Neutrophil (primary cell): ENCODE results near the gene PSRC1.

Experiments used
- H3K27ac ChIP-seq: fragments of 200-600 bp; sonication (generic); 2 replicates; pipeline ENCODE4 v1.5.1; 2016; ENCODE audit warnings: mild to moderate bottlenecking, moderate library complexity
- H3K27me3 ChIP-seq: fragments of 200-600 bp; sonication (generic); 2 replicates; pipeline ENCODE4 v1.6.0; 2016; ENCODE audit warnings: mild to moderate bottlenecking
- H3K36me3 ChIP-seq: fragments of 200-600 bp; sonication (generic); 2 replicates; pipeline ENCODE4 v1.5.1; 2017
- H3K4me1 ChIP-seq, 2 experiments: fragments of 200-600 bp in 1 of 2; sonication (generic) in 1 of 2; 1 replicate in 1 of 2; 2 replicates in 1 of 2; pipeline versions ENCODE4 v1.5.1 to v1.6.1; 2013 to 2016; ENCODE audit warnings: low read depth in 1 of 2, low read length in 1 of 2, mild to moderate bottlenecking in 1 of 2, moderate library complexity in 1 of 2; ENCODE audit not compliant: control insufficient read depth in 1 of 2, insufficient read depth in 1 of 2
- H3K4me3 ChIP-seq, 2 experiments: fragments of 200-600 bp in 1 of 2; sonication (generic) in 1 of 2; 1 replicate in 1 of 2; 2 replicates in 1 of 2; pipeline ENCODE4 v1.5.1; 2013 to 2016; ENCODE audit warnings: low read depth in 1 of 2, low read length in 1 of 2, mild to moderate bottlenecking in 1 of 2, moderate library complexity in 1 of 2
- H3K9me3 ChIP-seq: fragments of 200-600 bp; sonication (generic); 2 replicates; pipeline ENCODE4 v1.5.1; 2016
- TF ChIP-seq, protein P1 (sequence below): fragments of 200-600 bp; sonication (generic); IDR thresholded peaks from 2 replicates; pipeline ENCODE4 v1.5.1; 2016; ENCODE audit warnings: antibody characterized with exemption

The PSRC1 gene

DNA sequence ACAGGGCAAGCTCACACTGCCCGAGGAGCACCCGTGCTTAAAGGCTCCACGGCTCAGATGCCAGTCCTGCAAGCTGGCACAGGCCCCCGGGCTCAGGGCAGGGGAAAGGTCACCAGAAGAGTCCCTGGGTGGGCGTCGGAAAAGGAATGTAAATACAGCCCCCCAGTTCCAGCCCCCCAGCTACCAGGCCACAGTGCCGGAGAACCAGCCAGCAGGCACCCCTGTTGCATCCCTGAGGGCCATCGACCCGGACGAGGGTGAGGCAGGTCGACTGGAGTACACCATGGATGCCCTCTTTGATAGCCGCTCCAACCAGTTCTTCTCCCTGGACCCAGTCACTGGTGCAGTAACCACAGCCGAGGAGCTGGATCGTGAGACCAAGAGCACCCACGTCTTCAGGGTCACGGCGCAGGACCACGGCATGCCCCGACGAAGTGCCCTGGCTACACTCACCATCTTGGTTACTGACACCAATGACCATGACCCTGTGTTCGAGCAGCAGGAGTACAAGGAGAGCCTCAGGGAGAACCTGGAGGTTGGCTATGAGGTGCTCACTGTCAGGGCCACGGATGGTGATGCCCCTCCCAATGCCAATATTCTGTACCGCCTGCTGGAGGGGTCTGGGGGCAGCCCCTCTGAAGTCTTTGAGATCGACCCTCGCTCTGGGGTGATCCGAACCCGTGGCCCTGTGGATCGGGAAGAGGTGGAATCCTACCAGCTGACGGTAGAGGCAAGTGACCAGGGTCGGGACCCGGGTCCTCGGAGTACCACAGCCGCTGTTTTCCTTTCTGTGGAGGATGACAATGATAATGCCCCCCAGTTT lies 32.3 kb downstream of the PSRC1 start:
- H3K4me3 ChIP-seq: no peak overlapping the region

DNA sequence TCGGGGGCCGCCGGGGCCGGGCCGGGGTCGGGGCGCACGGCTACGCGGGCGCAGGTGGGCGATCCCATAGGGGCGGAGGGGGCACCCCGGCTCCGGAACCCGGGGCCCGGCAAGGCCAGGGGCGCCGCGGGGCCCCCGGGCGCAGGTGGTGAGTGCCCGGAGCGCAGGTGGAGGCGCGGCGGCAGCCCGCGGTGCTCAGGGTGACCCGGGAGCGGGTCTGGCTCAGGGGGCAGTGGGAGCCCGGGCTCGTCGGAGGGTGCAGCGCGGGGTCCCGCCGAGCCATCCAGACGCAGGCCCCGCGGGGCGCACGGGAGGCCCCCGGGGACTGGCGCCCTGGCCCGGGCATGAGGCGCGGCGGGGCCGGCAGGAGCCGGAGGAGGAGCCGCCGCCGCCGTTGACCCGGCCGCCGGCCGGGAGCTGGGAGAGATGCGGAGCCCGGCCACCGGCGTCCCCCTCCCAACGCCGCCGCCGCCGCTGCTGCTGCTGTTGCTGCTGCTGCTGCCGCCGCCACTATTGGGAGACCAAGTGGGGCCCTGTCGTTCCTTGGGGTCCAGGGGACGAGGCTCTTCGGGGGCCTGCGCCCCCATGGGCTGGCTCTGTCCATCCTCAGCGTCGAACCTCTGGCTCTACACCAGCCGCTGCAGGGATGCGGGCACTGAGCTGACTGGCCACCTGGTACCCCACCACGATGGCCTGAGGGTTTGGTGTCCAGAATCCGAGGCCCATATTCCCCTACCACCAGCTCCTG lies 33.1 kb downstream of the PSRC1 start:
- Histone ChIP-seq H3K4me3 (no peak overlapping the region), H3K27ac (no peak overlapping the region), H3K9me3 (no peaks in the 10 kb centered on the region), H3K4me1 (peaks cover 5 to 12% of the 10 kb centered on the region in 2 experiments), H3K36me3 (no peaks in the 10 kb centered on the region), H3K27me3 (peaks cover 93% of the 10 kb centered on the region)
- TF ChIP-seq, protein P1, sequence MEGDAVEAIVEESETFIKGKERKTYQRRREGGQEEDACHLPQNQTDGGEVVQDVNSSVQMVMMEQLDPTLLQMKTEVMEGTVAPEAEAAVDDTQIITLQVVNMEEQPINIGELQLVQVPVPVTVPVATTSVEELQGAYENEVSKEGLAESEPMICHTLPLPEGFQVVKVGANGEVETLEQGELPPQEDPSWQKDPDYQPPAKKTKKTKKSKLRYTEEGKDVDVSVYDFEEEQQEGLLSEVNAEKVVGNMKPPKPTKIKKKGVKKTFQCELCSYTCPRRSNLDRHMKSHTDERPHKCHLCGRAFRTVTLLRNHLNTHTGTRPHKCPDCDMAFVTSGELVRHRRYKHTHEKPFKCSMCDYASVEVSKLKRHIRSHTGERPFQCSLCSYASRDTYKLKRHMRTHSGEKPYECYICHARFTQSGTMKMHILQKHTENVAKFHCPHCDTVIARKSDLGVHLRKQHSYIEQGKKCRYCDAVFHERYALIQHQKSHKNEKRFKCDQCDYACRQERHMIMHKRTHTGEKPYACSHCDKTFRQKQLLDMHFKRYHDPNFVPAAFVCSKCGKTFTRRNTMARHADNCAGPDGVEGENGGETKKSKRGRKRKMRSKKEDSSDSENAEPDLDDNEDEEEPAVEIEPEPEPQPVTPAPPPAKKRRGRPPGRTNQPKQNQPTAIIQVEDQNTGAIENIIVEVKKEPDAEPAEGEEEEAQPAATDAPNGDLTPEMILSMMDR: no peak

More for the DNA sequence above, 32.3 kb downstream of the PSRC1 start:
- Histone ChIP-seq H3K9me3 (no peaks in the 10 kb centered on the region), H3K27me3 (peaks cover 100% of the 10 kb centered on the region), H3K36me3 (no peaks in the 10 kb centered on the region), H3K27ac (no peak overlapping the region), H3K4me1 (peaks cover 5 to 12% of the 10 kb centered on the region in 2 experiments)
- TF ChIP-seq, protein P1: no peak

DNA sequence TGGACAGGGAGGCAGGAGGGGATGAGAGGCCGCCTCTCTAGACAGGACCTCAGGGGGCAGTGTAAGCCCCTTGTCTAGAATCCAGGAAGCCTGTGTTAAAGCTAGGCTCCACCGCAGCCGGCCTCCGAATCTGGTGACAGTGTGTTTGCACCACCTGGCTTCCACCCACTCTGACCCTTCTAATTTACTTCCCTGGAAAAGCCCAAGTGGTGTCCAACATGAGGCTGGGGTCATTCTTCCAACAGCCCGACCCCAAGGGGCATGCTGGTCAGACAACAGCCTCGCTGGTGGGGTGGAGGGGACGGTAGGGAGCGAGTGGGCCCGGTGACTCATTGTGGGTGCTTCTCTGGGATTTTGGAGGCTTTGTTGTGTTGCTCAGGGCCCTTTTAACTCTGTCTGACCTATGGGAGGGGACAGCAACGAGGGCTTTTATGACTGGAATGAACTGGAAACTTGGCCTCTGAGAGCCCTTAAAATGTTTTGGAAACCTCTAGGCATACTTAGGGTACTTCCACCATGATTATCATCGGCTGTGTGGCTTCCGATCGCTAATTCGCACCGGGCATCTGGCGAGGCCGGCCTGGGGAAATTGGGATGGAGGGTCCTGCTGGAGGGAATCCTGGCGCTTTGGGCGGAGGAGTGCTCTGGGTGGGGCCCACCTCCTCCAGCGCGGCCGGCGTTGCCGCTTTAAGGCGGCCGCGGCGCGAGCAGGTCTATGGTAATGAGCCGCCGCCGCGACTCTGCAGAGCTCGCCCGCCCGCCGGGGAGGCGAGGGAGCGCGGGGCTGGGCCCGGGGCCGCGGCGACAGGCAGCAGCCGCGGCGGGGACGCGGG lies 33.9 kb downstream of the PSRC1 start, which contains the start of gene CELSR2:
CELSR2 (plus strand) TSS at position 743 of the 833 bp plus-strand sequence. CDS start 541 bp downstream, outside the sequence.
- TF ChIP-seq, protein P1: no peak
- Histone ChIP-seq H3K27me3 (peaks cover 89% of the 10 kb centered on the region), H3K36me3 (no peaks in the 10 kb centered on the region), H3K27ac (no peak within 1 kb of the TSS), H3K4me3 (no peak within 1 kb of the TSS), H3K4me1 (peaks cover 5 to 12% of the 10 kb centered on the region in 2 experiments), H3K9me3 (no peaks in the 10 kb centered on the region)

DNA sequence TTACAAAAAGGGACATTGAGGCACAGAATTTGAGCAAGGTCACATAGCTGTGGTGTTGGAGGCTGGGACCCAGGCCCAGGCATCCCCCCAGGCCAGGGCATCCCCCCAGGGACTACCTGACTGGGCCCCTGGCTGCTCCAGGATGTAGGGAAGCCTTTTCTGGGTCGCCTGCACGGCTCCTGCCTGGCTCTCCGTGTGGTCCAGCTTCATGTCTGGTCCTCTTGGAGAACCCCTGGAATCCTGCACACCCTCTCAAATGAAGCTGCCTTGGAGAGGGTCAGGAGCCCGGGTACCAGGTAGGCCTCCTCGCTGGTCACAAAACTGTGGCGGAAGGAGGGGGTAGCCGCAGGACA lies 34.5 kb downstream of the PSRC1 start:
- no peaks in the 10 kb centered on the region for H3K9me3 ChIP-seq

More for the DNA sequence above, 34.5 kb downstream of the PSRC1 start:
- peaks cover 89% of the 10 kb centered on the region for H3K27me3 ChIP-seq
- peaks cover 5 to 12% of the 10 kb centered on the region in 2 experiments for H3K4me1 ChIP-seq
- TF ChIP-seq, protein P1: no peak
- H3K27ac ChIP-seq: no peak overlapping the region
- H3K4me3 ChIP-seq: no peak overlapping the region
- H3K36me3 ChIP-seq: no peaks in the 10 kb centered on the region
